Activated T-cell treated with anti-CD3 and anti-CD28 coated beads, Interleukin-2, amount 50 U/mL, for 24 hours (primary cell): ENCODE data around the gene RPL7L1.
A peak's percentile ranks its signal among the peaks of the same experiment; 100 is the strongest.
"Not testable (repeated sequence)": the region's sequence is repeated elsewhere in the genome, so short reads cannot be mapped to it uniquely, and the experiment has no call there.

Source experiments
- DNase-seq: peaks from one replicate; pipeline ENCODE4 v3.0.0-alpha.2; 2020
- H3K27ac Mint-ChIP-seq: 2 replicates; pipeline ENCODE4 v1.8.0; 2020; ENCODE audit warnings: mild to moderate bottlenecking, mixed read lengths
- H3K27me3 Mint-ChIP-seq: 2 replicates; pipeline ENCODE4 v1.8.0; 2020; ENCODE audit warnings: mixed read lengths
- H3K36me3 Mint-ChIP-seq: 2 replicates; pipeline ENCODE4 v1.8.0; 2020; ENCODE audit warnings: low read depth, mixed read lengths
- H3K4me1 Mint-ChIP-seq: 2 replicates; pipeline ENCODE4 v1.8.0; 2020; ENCODE audit warnings: low read depth, mixed read lengths
- H3K4me3 Mint-ChIP-seq: 2 replicates; pipeline ENCODE4 v1.8.0; 2020; ENCODE audit warnings: mild to moderate bottlenecking, moderate library complexity, mixed read lengths
- H3K9me3 Mint-ChIP-seq: 2 replicates; pipeline ENCODE4 v1.8.0; 2020; ENCODE audit warnings: mixed read lengths

Gene RPL7L1

GRCh38 chr6:42902429-42903263 is 23.2 kb downstream of the RPL7L1 start:
- H3K9me3 Mint-ChIP-seq, H3K27ac Mint-ChIP-seq, H3K36me3 Mint-ChIP-seq, H3K27me3 Mint-ChIP-seq, H3K4me3 Mint-ChIP-seq, DNase-seq: not testable (repeated sequence)
- H3K4me1 Mint-ChIP-seq, result peaks cover 14% of the 10 kb centered on the region

GRCh38 chr6:42904467-42904866 is 25.1 kb downstream of the RPL7L1 start:
- peaks cover 12% of the 10 kb centered on the region for H3K4me1 Mint-ChIP-seq
- no peak for DNase-seq
- H3K27me3 Mint-ChIP-seq, result no peaks in the 10 kb centered on the region
- H3K9me3 Mint-ChIP-seq, result no peaks in the 10 kb centered on the region
- H3K27ac Mint-ChIP-seq, result no peak overlapping the region
- H3K4me3 Mint-ChIP-seq, result no peak overlapping the region
- no peaks in the 10 kb centered on the region for H3K36me3 Mint-ChIP-seq

GRCh38 chr6:42907336-42907735 is 27.9 kb downstream of the RPL7L1 start:
- Mint-ChIP-seq H3K27me3 (peaks cover 7% of the 10 kb centered on the region), H3K27ac (no peak overlapping the region), H3K36me3 (no peaks in the 10 kb centered on the region), H3K4me3 (no peak overlapping the region), H3K9me3 (no peaks in the 10 kb centered on the region), H3K4me1 (peaks cover 3% of the 10 kb centered on the region)
- DNase-seq, result no peak

GRCh38 chr6:42909835-42910234 is 30.4 kb downstream of the RPL7L1 start:
- H3K4me1 Mint-ChIP-seq, result peaks cover 3% of the 10 kb centered on the region
- no peak overlapping the region for H3K4me3 Mint-ChIP-seq
- no peak overlapping the region for H3K27ac Mint-ChIP-seq
- DNase-seq, result no peak
- H3K27me3 Mint-ChIP-seq, result peaks cover 16% of the 10 kb centered on the region
- no peaks in the 10 kb centered on the region for H3K9me3 Mint-ChIP-seq
- no peaks in the 10 kb centered on the region for H3K36me3 Mint-ChIP-seq

- peak overlapping the region; percentile 20 for H3K4me3 Mint-ChIP-seq
- H3K27me3 Mint-ChIP-seq, result peaks cover 16% of the 10 kb centered on the region
- no peak overlapping the region for H3K27ac Mint-ChIP-seq
Measured at GRCh38 chr6:42911171-42912021, 32.0 kb downstream of the RPL7L1 start.

GRCh38 chr6:42914546-42914945 is 35.1 kb downstream of the RPL7L1 start:
- no peak for DNase-seq
- no peaks in the 10 kb centered on the region for H3K36me3 Mint-ChIP-seq
- H3K9me3 Mint-ChIP-seq, result no peaks in the 10 kb centered on the region
- H3K4me3 Mint-ChIP-seq, result no peak overlapping the region
- H3K27me3 Mint-ChIP-seq, result peaks cover 16% of the 10 kb centered on the region
- no peak overlapping the region for H3K27ac Mint-ChIP-seq
- H3K4me1 Mint-ChIP-seq, result peaks cover 3% of the 10 kb centered on the region

More at GRCh38 chr6:42911171-42912021, 32.0 kb downstream of the RPL7L1 start:
- no peak for DNase-seq
- Mint-ChIP-seq H3K36me3 (no peaks in the 10 kb centered on the region), H3K4me1 (peaks cover 3% of the 10 kb centered on the region), H3K9me3 (no peaks in the 10 kb centered on the region)

GRCh38 chr6:42915732-42916131 is 36.3 kb downstream of the RPL7L1 start, which contains the start of gene PTCRA:
PTCRA (plus strand) TSS chr6:42916053; CDS start chr6:42916070, 17 bp downstream.
- DNase-seq, result no peak
- Mint-ChIP-seq H3K4me1 (peaks cover 3% of the 10 kb centered on the region), H3K36me3 (no peaks in the 10 kb centered on the region), H3K27ac (no peak within 1 kb of the TSS), H3K9me3 (no peaks in the 10 kb centered on the region), H3K27me3 (peaks cover 16% of the 10 kb centered on the region), H3K4me3 (no peak within 1 kb of the TSS)

GRCh38 chr6:42916288-42916687 is 36.9 kb downstream of the RPL7L1 start:
- peaks cover 12% of the 10 kb centered on the region for H3K27me3 Mint-ChIP-seq
- no peak for DNase-seq
- no peak overlapping the region for H3K27ac Mint-ChIP-seq
- H3K4me3 Mint-ChIP-seq, result no peak overlapping the region
- H3K9me3 Mint-ChIP-seq, result no peaks in the 10 kb centered on the region
- no peaks in the 10 kb centered on the region for H3K36me3 Mint-ChIP-seq
- peaks cover 1% of the 10 kb centered on the region for H3K4me1 Mint-ChIP-seq

GRCh38 chr6:42921801-42922200 is 42.4 kb downstream of the RPL7L1 start:
- Mint-ChIP-seq H3K9me3 (no peaks in the 10 kb centered on the region), H3K27ac (no peak overlapping the region), H3K36me3 (no peaks in the 10 kb centered on the region), H3K4me1 (no peaks in the 10 kb centered on the region), H3K27me3 (no peaks in the 10 kb centered on the region), H3K4me3 (no peak overlapping the region)
- DNase-seq, result no peak

GRCh38 chr6:42923666-42924065 is 44.2 kb downstream of the RPL7L1 start:
- H3K27me3 Mint-ChIP-seq, result no peaks in the 10 kb centered on the region
- DNase-seq, result no peak
- H3K27ac Mint-ChIP-seq, result no peak overlapping the region
- H3K4me1 Mint-ChIP-seq, result peaks cover 5% of the 10 kb centered on the region
- no peaks in the 10 kb centered on the region for H3K9me3 Mint-ChIP-seq
- H3K36me3 Mint-ChIP-seq, result no peaks in the 10 kb centered on the region
- no peak overlapping the region for H3K4me3 Mint-ChIP-seq

- no peaks in the 10 kb centered on the region for H3K9me3 Mint-ChIP-seq
- peak overlapping the region; percentile 38 for H3K27ac Mint-ChIP-seq
- no peak overlapping the region for H3K4me3 Mint-ChIP-seq
- H3K27me3 Mint-ChIP-seq, result no peaks in the 10 kb centered on the region
- DNase-seq, result no peak
- H3K4me1 Mint-ChIP-seq, result peaks cover 11% of the 10 kb centered on the region
- H3K36me3 Mint-ChIP-seq, result peaks cover 12% of the 10 kb centered on the region
Measured at GRCh38 chr6:42925248-42925857, 45.9 kb downstream of the RPL7L1 start.

- Mint-ChIP-seq H3K27me3 (no peaks in the 10 kb centered on the region), H3K9me3 (no peaks in the 10 kb centered on the region), H3K36me3 (peaks cover 46% of the 10 kb centered on the region), H3K4me3 (peak within 1 kb of the TSS; percentile 99), H3K27ac (peak within 1 kb of the TSS; percentile 100), H3K4me1 (peaks cover 46% of the 10 kb centered on the region)
- peak; percentile 92 for DNase-seq
Measured at GRCh38 chr6:42928986-42929820, 49.8 kb downstream of the RPL7L1 start, which contains the start of gene CNPY3. CNPY3 (plus strand) TSS chr6:42929480; CDS start chr6:42929571, 91 bp downstream.

GRCh38 chr6:42929821-42930360 is 50.5 kb downstream of the RPL7L1 start:
- peaks cover 53% of the 10 kb centered on the region for H3K36me3 Mint-ChIP-seq
- H3K9me3 Mint-ChIP-seq, result no peaks in the 10 kb centered on the region
- H3K4me1 Mint-ChIP-seq, result peaks cover 48% of the 10 kb centered on the region
- H3K4me3 Mint-ChIP-seq, result peak overlapping the region; percentile 99
- H3K27me3 Mint-ChIP-seq, result no peaks in the 10 kb centered on the region
- DNase-seq, result no peak
- peak overlapping the region; percentile 100 for H3K27ac Mint-ChIP-seq
